B cell (primary cell): ENCODE data around the gene CERT1. TPM values are rescaled to one million over a fixed set of nuclear protein-coding genes. Genes with fewer than 3 reads are reported as not detected.

Experiments
- ATAC-seq: fragments of 200-7000 bp; cut with Tn5 transposase; one replicate; pipeline ENCODE4 v1.10.0; 2021; ENCODE audit warnings: low read depth, mild to moderate bottlenecking, moderate number of reproducible peaks, moderate library complexity
- CTCF ChIA-PET: fragments of 350-600 bp; sonication (Branson Sonifier 250); formaldehyde crosslinking; loops from one replicate; lab custom pipeline; 2021; ENCODE audit warnings: antibody characterized with exemption, inconsistent platforms; lab: Charles Lee
- POLR2A ChIA-PET: fragments of 350-600 bp; sonication (Branson Sonifier 250); formaldehyde crosslinking; loops from one replicate; lab custom pipeline; 2021; ENCODE audit warnings: antibody characterized with exemption; lab: Charles Lee
- DNase-seq: peaks from one replicate; pipeline ENCODE4 v3.0.0; 2013
- H2AFZ ChIP-seq: 2 replicates; pipeline ENCODE4 v1.6.1; 2012; ENCODE audit warnings: mild to moderate bottlenecking, low read depth, low read length; ENCODE audit not compliant: insufficient read depth, poor library complexity, severe bottlenecking
- H3K27ac ChIP-seq, 2 donors: 1 replicate in 1 of 2; 2 replicates in 1 of 2; pipeline ENCODE4 v1.5.1; 2012 to 2013; ENCODE audit warnings: low read length in 2 of 2, mild to moderate bottlenecking in 2 of 2, moderate library complexity in 1 of 2
- H3K27me3 ChIP-seq, 4 experiments: fragments of 200-600 bp in 1 of 4; sonication (generic) in 1 of 4; replicated peaks in 1 of 4; 1 replicate in 2 of 4; 2 replicates in 2 of 4; pipeline versions ENCODE4 v1.6.1 to v1.7.0; 2013 to 2016; ENCODE audit warnings: low read length in 3 of 4, mild to moderate bottlenecking in 2 of 4, mixed read lengths in 1 of 4, moderate library complexity in 1 of 4; ENCODE audit not compliant: insufficient read depth in 4 of 4, control insufficient read depth in 3 of 4; ENCODE audit errors: control extremely low read depth in 1 of 4
- H3K36me3 ChIP-seq, 2 experiments: replicated peaks in 1 of 2; 1 replicate in 1 of 2; 2 replicates in 1 of 2; pipeline versions ENCODE4 v1.6.1 to v1.7.1; 2013; ENCODE audit warnings: low read length in 1 of 2; ENCODE audit not compliant: insufficient read depth in 2 of 2, control insufficient read depth in 1 of 2; ENCODE audit errors: control extremely low read depth in 1 of 2, extremely low read depth in 1 of 2
- H3K4me1 ChIP-seq, 2 donors: fragments of 200-600 bp in 1 of 2; sonication (generic) in 1 of 2; 1 replicate in 1 of 2; 2 replicates in 1 of 2; pipeline versions ENCODE4 v1.5.1 to v1.6.1; 2013 to 2017; ENCODE audit warnings: low read length in 2 of 2; ENCODE audit not compliant: control insufficient read depth in 2 of 2, insufficient read depth in 2 of 2
- H3K4me2 ChIP-seq: replicated peaks from 2 replicates; pipeline ENCODE3; 2012; ENCODE audit warnings: mild to moderate bottlenecking, low read depth, low read length; ENCODE audit not compliant: poor library complexity, severe bottlenecking
- H3K4me3 ChIP-seq, 5 experiments: fragments of 200-600 bp in 1 of 5; sonication (generic) in 1 of 5; 1 replicate in 3 of 5; 2 replicates in 2 of 5; pipeline versions ENCODE4 v1.5.1 to v1.7.0; 2011 to 2016; ENCODE audit warnings: low read length in 4 of 5, mild to moderate bottlenecking in 4 of 5, low read depth in 2 of 5, control low read depth in 1 of 5, moderate library complexity in 1 of 5; ENCODE audit not compliant: insufficient read depth in 1 of 5; ENCODE audit errors: control extremely low read depth in 1 of 5, extremely low read depth in 1 of 5
- H3K79me2 ChIP-seq: fragments of 200-600 bp; sonication (generic); one replicate; pipeline ENCODE4 v1.6.0; 2016; ENCODE audit warnings: low read length; ENCODE audit not compliant: control insufficient read depth, insufficient read depth
- H3K9ac ChIP-seq: fragments of 200-600 bp; sonication (generic); 2 replicates; pipeline ENCODE4 v1.6.1; 2017; ENCODE audit warnings: mild to moderate bottlenecking, low read length, moderate library complexity
- H3K9me3 ChIP-seq, 3 donors: one replicate each; pipeline versions ENCODE4 v1.6.1 to v1.7.1; 2013; ENCODE audit warnings: low read length in 2 of 3; ENCODE audit not compliant: control insufficient read depth in 2 of 3, insufficient read depth in 1 of 3; ENCODE audit errors: control extremely low read depth in 1 of 3
- H4K20me1 ChIP-seq: 2 replicates; pipeline ENCODE4 v1.6.0; 2012; ENCODE audit warnings: mild to moderate bottlenecking, low read length; ENCODE audit not compliant: insufficient read depth, control insufficient read depth, poor library complexity, severe bottlenecking
- H3K27ac Mint-ChIP-seq: one replicate; pipeline ENCODE4 v1.8.0; 2021; ENCODE audit warnings: mixed read lengths
- H3K27me3 Mint-ChIP-seq: one replicate; pipeline ENCODE4 v1.8.0; 2021; ENCODE audit warnings: mixed read lengths
- H3K4me1 Mint-ChIP-seq: one replicate; pipeline ENCODE4 v1.8.0; 2021; ENCODE audit warnings: mixed read lengths
- H3K4me3 Mint-ChIP-seq: one replicate; pipeline ENCODE4 v1.8.0; 2021; ENCODE audit warnings: mixed read lengths
- H3K9me3 Mint-ChIP-seq: one replicate; pipeline ENCODE4 v1.8.0; 2022; ENCODE audit warnings: mixed read lengths; ENCODE audit not compliant: insufficient read depth
- EZH2 ChIP-seq: IDR thresholded peaks from 2 replicates; pipeline ENCODE4 v1.6.1; 2012; ENCODE audit warnings: borderline replicate concordance, low read depth, mild to moderate bottlenecking, moderate library complexity, low read length; ENCODE audit not compliant: insufficient read depth, poor library complexity, severe bottlenecking
- WGBS: methylation state at CpG from one replicate; pipeline ENCODE4 v1.1.5; 2013; ENCODE audit warnings: missing lambda C conversion rate; ENCODE audit not compliant: insufficient coverage; 5-methylcytosine and 5-hydroxymethylcytosine counted together
- intact Hi-C: fragments of 100-400 bp; cut with micrococcal nuclease; formaldehyde crosslinking; loops from one replicate; pipeline ENCODE4 v1.10.0; 2022
- polyA plus RNA-seq: library from polyadenylated mRNA; depleted of rRNA; stranded (reverse); fragments of >200 nt; gene quantifications from 2 replicates; pipeline ENCODE4 v1.2.3, GENCODE V29; 2012
- total RNA-seq, 2 donors: library from RNA; stranded (reverse); fragments of 120-200 nt in 1 of 2; gene quantifications; 1 replicate in 1 of 2; 2 replicates in 1 of 2; pipeline versions ENCODE4 v1.2.3 to v1.2.4, GENCODE V29; 2013 to 2022
- TF ChIP-seq, protein P1 (sequence below): fragments of 200-600 bp; IDR thresholded peaks from one replicate; pipeline ENCODE4 v1.8.0; 2022; ENCODE audit warnings: antibody characterized with exemption, mild to moderate bottlenecking

CERT1 gene
- total and polyA plus RNA-seq, 2 donors (not counting 1 experiment from before 2014, with no cell fraction given), result 13.7 to 60.5 TPM

DNA sequence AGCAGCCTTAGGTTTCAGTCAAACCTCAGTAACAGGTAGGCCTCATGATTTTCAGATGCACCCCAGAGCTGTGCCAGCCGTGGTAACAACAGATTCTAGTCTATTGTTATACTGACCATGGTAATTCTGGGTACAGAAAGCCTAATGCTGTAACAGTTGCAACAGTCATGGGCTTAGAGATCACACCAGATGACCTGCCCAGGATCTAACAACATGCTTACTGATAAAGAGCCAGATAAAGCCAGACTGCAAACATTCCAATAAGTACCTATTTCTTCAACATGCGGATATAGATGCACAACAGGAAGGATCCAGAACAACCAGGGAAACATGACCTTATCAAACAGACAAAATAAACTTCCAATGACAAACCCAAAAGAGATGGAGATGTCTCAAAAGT lies 42.8 kb downstream of the CERT1 start:
- Histone ChIP-seq H3K4me2 (no peak overlapping the region), H4K20me1 (peaks cover 33% of the 10 kb centered on the region), H3K9me3 (peaks cover 16 to 28% (median 16%) of the 10 kb centered on the region in 3 donors), H3K79me2 (peaks cover 90% of the 10 kb centered on the region), H3K27ac (no peak overlapping the region), H3K9ac (no peak overlapping the region), H3K4me3 (no peak overlapping the region), H3K27me3 (no peaks in the 10 kb centered on the region), H3K4me1 (no peaks in the 10 kb centered on the region), H2AFZ (no peak overlapping the region), H3K36me3 (peaks cover 6 to 12% of the 10 kb centered on the region in 2 experiments)
- ATAC-seq (no peak), DNase-seq (no peak)
- Mint-ChIP-seq H3K27ac (no peak overlapping the region), H3K9me3 (peaks cover 25% of the 10 kb centered on the region), H3K4me1 (peaks cover 38% of the 10 kb centered on the region), H3K27me3 (no peaks in the 10 kb centered on the region), H3K4me3 (no peak overlapping the region)
- TF ChIP-seq, protein P1, sequence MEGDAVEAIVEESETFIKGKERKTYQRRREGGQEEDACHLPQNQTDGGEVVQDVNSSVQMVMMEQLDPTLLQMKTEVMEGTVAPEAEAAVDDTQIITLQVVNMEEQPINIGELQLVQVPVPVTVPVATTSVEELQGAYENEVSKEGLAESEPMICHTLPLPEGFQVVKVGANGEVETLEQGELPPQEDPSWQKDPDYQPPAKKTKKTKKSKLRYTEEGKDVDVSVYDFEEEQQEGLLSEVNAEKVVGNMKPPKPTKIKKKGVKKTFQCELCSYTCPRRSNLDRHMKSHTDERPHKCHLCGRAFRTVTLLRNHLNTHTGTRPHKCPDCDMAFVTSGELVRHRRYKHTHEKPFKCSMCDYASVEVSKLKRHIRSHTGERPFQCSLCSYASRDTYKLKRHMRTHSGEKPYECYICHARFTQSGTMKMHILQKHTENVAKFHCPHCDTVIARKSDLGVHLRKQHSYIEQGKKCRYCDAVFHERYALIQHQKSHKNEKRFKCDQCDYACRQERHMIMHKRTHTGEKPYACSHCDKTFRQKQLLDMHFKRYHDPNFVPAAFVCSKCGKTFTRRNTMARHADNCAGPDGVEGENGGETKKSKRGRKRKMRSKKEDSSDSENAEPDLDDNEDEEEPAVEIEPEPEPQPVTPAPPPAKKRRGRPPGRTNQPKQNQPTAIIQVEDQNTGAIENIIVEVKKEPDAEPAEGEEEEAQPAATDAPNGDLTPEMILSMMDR, result no peak
- TF ChIP-seq EZH2, result no peak
- ChIA-PET CTCF (no interaction called here), POLR2A (no interaction called here)
- intact Hi-C loops, result no loop called here
- 100% methylated on average over 2 of the region's 2 CpGs for WGBS

DNA sequence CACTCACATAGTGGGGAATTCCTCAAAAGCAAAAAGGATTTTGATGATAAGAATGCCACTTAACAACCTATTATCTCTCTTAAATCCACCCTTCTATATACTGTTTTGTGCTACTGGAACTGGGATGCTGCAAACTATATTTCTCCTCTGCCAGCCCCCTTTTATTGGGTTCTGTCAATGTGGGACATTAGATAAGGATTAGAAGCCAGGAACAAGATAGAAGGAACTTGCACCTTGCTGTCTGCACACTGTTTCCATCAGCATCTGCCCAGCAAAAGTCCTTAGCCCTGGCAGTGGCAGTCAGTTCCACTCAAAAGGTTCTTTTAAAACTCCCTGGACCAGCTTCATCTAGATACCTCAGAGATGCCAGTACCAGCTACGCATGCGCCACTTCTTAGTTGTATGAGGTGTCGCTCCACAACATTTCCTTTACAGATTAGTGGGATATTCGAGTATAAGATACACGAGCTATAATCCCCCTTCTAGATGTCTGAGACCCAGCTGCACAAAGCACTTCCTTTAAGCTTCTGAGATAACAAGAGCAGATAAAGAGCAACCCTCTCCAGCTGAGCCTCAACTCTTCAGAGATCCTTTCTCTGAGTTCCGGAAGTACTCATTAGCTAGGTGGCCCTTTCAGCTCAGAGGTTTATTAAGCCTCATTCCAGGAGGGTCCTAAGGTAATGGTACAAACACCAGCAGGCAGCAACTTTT lies 45.3 kb downstream of the CERT1 start:
- H3K4me3 Mint-ChIP-seq, result no peak overlapping the region

More for the DNA sequence above, 45.3 kb downstream of the CERT1 start:
- ChIA-PET POLR2A (no interaction called here), CTCF (interaction anchor here (1.2 kb wide), 1 partner anchor 8 kb away, joined by 3 read pairs; no protein-coding TSS in a partner anchor)
- DNase-seq (no peak), ATAC-seq (no peak)
- Mint-ChIP-seq H3K4me1 (peaks cover 49% of the 10 kb centered on the region), H3K9me3 (peaks cover 23% of the 10 kb centered on the region), H3K27me3 (no peaks in the 10 kb centered on the region), H3K27ac (no peak overlapping the region)
- H3K9ac ChIP-seq, result no peak overlapping the region
- no peak overlapping the region for H2AFZ ChIP-seq
- no peak for TF ChIP-seq EZH2
- TF ChIP-seq, protein P1, result no peak
- WGBS, result 92% methylated on average over 2 of the region's 6 CpGs
- H3K9me3 ChIP-seq, result peaks cover 11 to 28% (median 16%) of the 10 kb centered on the region in 3 donors
- no peak overlapping the region for H3K4me2 ChIP-seq
- H3K79me2 ChIP-seq, result peaks cover 72% of the 10 kb centered on the region
- H3K27me3 ChIP-seq, result no peaks in the 10 kb centered on the region
- H4K20me1 ChIP-seq, result peaks cover 33% of the 10 kb centered on the region
- H3K4me3 ChIP-seq, result no peak overlapping the region
- peaks cover 6 to 14% of the 10 kb centered on the region in 2 experiments for H3K36me3 ChIP-seq
- H3K27ac ChIP-seq, result no peak overlapping the region
- H3K4me1 ChIP-seq, result peaks cover 2% of the 10 kb centered on the region in 2 donors
- intact Hi-C loops, result no loop called here
